GM18508 (cell line): ENCODE results near the gene F8.
"Not testable (repeated sequence)": the region's sequence is repeated elsewhere in the genome, so short reads cannot be mapped to it uniquely, and the experiment has no call there.

Source experiments
- ATAC-seq: cut with Tn5 transposase; IDR thresholded peaks from one replicate; pipeline ENCODE4 v1.9.1; 2021; ENCODE audit warnings: moderate number of reproducible peaks; ENCODE audit not compliant: insufficient read depth, unreplicated experiment

The F8 gene

GRCh38 chrX:155035688-155036087 lies 13.2 kb upstream of the F8 start:
- no peak for ATAC-seq

- no peak for ATAC-seq
These were observed 9.1 kb upstream of the F8 start for GRCh38 chrX:155031657-155032056.

GRCh38 chrX:155028877-155029291 lies 6.4 kb upstream of the F8 start:
- no peak for ATAC-seq

DNA sequence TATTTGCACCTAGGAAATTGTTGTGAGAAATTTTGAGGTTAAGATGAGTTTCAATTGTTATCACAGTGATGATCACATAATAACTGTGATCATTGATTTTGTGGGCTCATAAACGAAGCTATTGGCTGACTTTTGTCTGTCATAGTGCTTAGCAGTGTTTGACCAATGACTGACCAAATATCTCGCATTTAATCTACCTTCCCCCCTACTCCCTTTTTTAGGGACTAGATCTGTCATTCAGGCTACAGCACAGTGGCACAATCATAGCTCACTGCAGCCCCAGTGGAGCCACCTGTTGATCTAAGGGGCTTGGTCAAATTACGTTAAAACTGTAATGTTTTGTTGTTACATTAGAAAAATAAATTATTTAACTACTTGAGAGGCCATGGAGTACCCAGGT lies 5.6 kb upstream of the F8 start:
- ATAC-seq, result no peak

- ATAC-seq, result no peak
These were observed 5.1 kb upstream of the F8 start for GRCh38 chrX:155027509-155028066.

DNA sequence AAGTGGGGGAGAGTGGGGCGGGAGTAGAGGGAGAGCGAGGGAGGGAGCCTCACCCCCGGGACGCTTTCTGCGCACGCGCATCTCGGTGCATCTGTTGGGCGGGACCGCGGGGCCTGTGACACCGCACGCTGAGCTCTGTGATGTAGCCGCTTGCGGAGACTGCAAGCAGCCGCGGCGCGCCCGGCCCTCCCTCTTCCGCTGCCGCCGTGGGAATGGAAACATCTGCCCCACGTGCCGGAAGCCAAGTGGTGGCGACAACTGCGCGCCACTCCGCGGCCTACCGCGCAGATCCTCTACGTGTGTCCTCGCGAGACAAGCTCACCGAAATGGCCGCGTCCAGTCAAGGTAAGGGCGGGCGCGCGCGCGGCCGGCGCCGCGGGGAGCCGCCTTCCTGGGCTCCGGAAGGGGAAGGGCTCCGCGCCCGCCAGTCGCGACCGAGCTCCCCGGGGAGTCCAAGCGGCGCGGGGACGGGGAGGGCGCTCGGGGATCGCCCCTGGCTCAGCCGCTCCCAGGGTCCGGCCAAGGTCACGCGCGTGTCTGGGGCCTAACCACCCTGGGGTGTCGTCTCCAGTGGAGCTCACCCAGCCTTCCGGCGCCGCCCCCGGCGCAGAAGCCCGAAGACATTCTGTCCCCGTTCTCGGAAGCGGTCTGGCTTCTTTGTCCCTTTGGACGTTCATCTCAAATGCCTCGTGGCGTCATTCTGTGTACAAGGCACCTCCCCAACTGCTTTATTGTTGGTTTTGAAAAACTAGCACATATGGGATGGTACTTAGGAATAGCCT lies 4.4 kb upstream of the F8 start, which contains the start of gene FUNDC2:
Gene FUNDC2, plus strand, starts transcription at position 118 of the 782 bp plus-strand sequence. Its CDS starts 95 bp downstream, at position 213.
- peak; percentile 63 for ATAC-seq

GRCh38 chrX:155026420-155026726 lies 3.9 kb upstream of the F8 start:
- no peak for ATAC-seq

- ATAC-seq, result no peak
These were observed 1.6 kb upstream of the F8 start for GRCh38 chrX:155023907-155024833.

- no peak for ATAC-seq
These were observed 1.9 kb downstream of the F8 start for GRCh38 chrX:155020591-155020990.

GRCh38 chrX:155009994-155010472 lies 12.5 kb downstream of the F8 start:
- no peak for ATAC-seq

DNA sequence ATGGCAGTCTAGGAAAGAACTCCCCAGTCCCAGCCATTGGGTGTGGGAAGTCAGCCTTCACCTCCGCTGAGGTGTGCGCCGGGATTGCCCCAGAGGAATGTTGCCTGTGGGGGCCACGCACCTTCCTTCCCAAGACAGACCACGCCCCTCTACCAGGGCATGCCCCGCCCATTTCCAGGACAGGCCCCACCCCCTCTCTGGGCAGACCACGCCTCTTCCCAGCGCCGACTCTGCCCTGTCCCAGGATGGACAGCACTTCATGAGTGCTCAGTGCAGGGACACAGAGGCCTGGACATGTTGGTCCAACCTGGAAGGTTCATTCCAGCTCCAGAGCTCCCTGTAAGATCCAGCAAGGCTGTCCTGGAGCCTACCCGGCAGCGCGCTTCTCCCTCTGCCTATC lies 13.9 kb downstream of the F8 start:
- ATAC-seq, result not testable (repeated sequence)

- not testable (repeated sequence) for ATAC-seq
These were observed 15.4 kb downstream of the F8 start for GRCh38 chrX:155006913-155007671.

- ATAC-seq, result not testable (repeated sequence)
These were observed 16.1 kb downstream of the F8 start for GRCh38 chrX:155006379-155006778.

DNA sequence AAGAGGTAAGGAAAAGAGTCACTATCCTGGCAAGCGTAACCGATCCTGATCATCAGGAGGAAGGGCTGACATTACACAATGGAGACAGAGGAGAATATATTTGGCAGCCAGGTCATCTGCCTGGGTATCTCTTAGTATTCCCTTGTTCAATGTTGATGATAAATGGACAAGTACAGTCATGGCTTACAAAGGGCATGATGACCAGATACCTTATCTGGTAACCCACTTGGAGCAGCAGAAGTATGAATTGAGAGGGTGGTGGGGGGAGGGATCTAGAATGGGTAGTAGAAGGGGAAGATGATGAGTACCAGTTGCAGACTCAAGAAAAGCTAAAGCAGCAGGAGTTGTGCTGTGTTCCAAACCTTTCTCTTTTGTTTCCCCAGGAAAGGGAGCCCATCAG lies 17.3 kb downstream of the F8 start:
- ATAC-seq, result no peak

DNA sequence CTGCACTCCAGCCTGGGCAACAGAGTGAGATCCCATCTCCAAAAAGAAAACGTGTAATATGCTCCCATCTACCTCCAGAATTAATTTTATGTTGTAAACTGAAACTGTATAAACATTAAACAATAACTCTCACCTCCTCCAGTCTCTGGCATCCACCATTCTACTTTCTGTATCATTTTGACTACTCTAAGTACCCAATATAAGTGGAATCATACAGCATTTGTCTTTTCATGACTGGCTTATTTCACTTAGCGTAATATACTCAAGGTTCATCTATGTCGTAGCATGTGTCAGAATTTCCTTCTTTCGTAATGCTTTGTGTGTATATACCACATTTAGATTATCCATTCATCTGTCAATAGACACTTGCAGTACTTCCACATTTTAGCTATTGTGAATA lies 20.6 kb downstream of the F8 start:
- no peak for ATAC-seq

GRCh38 chrX:155000841-155001240 lies 21.7 kb downstream of the F8 start:
- no peak for ATAC-seq

DNA sequence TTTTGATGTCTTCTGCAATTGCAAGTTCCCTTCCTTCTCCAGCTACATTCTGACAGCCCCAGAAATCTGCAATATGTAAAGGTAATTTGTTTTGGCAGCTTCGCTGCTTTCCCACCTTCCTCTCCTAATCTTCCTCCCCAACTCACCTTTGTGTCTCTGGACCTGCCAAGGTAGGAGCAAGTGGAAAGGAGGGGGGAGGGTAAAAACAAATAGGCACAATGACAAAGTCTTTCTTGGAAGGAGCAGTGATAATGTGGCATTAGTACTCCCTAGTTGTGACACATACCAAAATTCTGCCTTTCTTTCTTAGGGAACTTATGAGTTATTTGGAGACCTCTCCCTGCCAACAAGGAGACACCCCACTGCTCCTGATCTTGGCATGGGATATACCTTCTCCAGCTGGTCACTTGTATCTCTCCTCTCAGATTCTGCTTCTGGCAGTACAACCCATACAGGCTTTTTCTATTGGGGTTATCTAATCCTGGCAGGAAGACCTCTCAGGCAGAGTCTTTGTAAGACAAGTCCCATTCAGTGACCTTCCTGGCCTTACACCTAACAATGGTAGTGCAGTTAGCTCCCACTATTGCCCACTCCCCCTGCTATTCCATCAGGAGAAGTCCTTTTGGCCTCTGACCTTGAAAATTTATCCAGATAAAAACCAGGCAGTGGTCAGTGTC lies 24.2 kb downstream of the F8 start:
- ATAC-seq, result no peak

DNA sequence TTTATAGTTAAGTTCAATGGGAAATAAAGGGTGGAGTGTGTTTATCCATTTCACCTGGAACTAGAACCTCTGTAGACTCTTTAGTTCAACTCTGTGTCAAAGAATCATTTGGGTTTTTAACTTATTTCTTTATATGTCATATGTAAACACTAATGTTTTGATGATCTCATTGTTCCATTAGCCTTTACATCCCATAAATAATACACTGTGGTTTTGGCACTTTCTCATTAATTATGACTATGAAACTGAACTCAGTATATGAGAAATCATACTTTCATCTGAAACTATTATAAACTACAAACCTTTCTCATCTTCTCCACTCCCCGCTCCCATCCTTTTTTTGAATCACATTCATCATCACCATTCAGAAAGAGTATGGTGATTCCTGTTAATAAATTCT lies 31.0 kb downstream of the F8 start:
- no peak for ATAC-seq

DNA sequence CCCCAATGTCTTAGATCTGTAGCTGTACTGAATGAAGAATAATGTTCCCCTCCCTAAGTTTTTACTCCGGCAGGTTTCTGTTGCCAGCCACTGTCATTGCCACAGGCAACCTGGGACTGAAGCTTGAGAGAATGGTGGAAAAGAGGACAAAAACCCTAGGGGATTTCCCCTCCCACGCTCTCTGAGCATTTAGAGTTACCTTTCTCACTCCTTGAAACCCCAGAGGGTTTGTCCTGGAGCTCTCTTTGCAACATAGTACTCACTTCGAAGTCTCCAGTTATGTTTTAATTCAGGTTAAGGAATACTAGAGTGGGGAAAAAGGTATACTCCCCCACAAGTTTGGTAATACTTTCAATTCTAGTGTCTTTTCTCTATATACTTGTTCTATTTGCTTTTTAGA lies 31.5 kb downstream of the F8 start:
- ATAC-seq, result no peak

GRCh38 chrX:154990496-154990895 lies 32.0 kb downstream of the F8 start:
- ATAC-seq, result no peak
